ENCODE results near the gene ANKLE2.
A peak's percentile ranks its signal among the peaks of the same experiment; 100 is the strongest.

The ANKLE2 gene

GRCh38 chr12:132707241-132707640 lies 54.4 kb downstream of the ANKLE2 start:
- H3K4ac ChIP-seq (ENCODE audit: low read depth in 1 of 2, low read length in 2 of 2) = no peak overlapping the region
- no peak overlapping the region for H2BK15ac ChIP-seq (ENCODE audit: low read depth, poor library complexity, severe bottlenecking)
- no peaks in the 10 kb centered on the region for H3K27me3 ChIP-seq (ENCODE audit: control insufficient read depth in 1 of 2, insufficient read depth in 1 of 2, low read length in 2 of 2)
- H2BK5ac ChIP-seq (ENCODE audit: low read depth, low read length, poor library complexity, severe bottlenecking) = no peak overlapping the region
- no peak overlapping the region for H4K91ac ChIP-seq (ENCODE audit: low read length)
- no peak for DNase-seq
- H3K4me1 ChIP-seq (ENCODE audit: control insufficient read depth, insufficient read depth, low read depth, low read length) = peaks cover 19% of the 10 kb centered on the region
- H2BK12ac ChIP-seq (ENCODE audit: low read length in 2 of 2) = no peak overlapping the region
- H3K36me3 ChIP-seq (ENCODE audit: control insufficient read depth in 1 of 2, insufficient read depth in 2 of 2, low read depth in 1 of 2, low read length in 2 of 2) = peaks cover 12 to 17% of the 10 kb centered on the region in 2 experiments
- no peak overlapping the region for H2AK5ac ChIP-seq (ENCODE audit: low read length, severe bottlenecking)
- H3K9me3 ChIP-seq (ENCODE audit: control insufficient read depth, low read length) = no peaks in the 10 kb centered on the region
- H2BK120ac ChIP-seq (ENCODE audit: low read depth, low read length) = no peak overlapping the region
- H3K9ac ChIP-seq (ENCODE audit: low read length) = no peak overlapping the region
- no peak overlapping the region for H3K4me3 ChIP-seq (ENCODE audit: insufficient read depth in 1 of 2, low read depth in 1 of 2, low read length in 2 of 2)
- no peak overlapping the region for H2AFZ ChIP-seq (ENCODE audit: low read depth, low read length)
- no peak overlapping the region for H3K4me2 ChIP-seq (ENCODE audit: low read length, poor library complexity, severe bottlenecking)
- peaks cover 4% of the 10 kb centered on the region for H3K79me1 ChIP-seq (replicated peaks; ENCODE audit: low read length, poor library complexity, severe bottlenecking)
- no peak overlapping the region for H3K18ac ChIP-seq (ENCODE audit: low read depth in 1 of 2, low read length in 2 of 2)
- H3K23ac ChIP-seq (ENCODE audit: low read length in 2 of 2) = no peak overlapping the region
- 98% methylated on average over 6 of the region's 6 CpGs for WGBS
- no peak overlapping the region for H3K27ac ChIP-seq (ENCODE audit: low read length, poor library complexity, severe bottlenecking)
- no peak overlapping the region for H3K14ac ChIP-seq (ENCODE audit: low read length in 2 of 2)
- no peak overlapping the region for H4K8ac ChIP-seq (ENCODE audit: low read length)

DNA sequence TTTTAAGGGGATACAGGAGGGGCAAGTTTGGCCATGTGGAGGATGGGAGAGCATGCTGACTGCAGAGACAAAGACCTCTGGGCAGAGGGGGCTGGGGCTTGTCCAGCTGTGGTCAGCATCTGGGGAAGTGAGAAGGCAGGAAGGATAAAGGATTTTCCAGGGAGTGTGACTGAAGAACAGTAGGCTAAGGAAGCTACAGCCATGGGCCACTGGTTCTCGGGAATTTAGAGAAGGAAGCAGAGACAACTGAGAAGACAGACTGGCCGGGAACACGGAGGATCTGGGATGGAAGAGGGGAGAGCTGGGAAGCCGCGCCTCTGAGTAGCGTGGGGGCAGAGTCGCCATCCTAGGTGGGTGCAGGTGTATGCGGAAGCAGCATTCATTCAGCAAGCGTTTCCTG lies 58.0 kb downstream of the ANKLE2 start:
- H2BK5ac ChIP-seq (ENCODE audit: low read depth, low read length, poor library complexity, severe bottlenecking) = no peak overlapping the region
- H2AK5ac ChIP-seq (ENCODE audit: low read length, severe bottlenecking) = no peak overlapping the region
- DNase-seq = no peak
- H3K9me3 ChIP-seq (ENCODE audit: control insufficient read depth, low read length) = no peaks in the 10 kb centered on the region
- no peak overlapping the region for H4K91ac ChIP-seq (ENCODE audit: low read length)
- no peak overlapping the region for H3K9ac ChIP-seq (ENCODE audit: low read length)
- WGBS = 97% methylated on average over 9 of the region's 9 CpGs
- no peak overlapping the region for H2AFZ ChIP-seq (ENCODE audit: low read depth, low read length)
- no peaks in the 10 kb centered on the region for H3K27me3 ChIP-seq (ENCODE audit: control insufficient read depth in 1 of 2, insufficient read depth in 1 of 2, low read length in 2 of 2)
- no peak overlapping the region for H3K4ac ChIP-seq (ENCODE audit: low read depth in 1 of 2, low read length in 2 of 2)
- no peak overlapping the region for H4K8ac ChIP-seq (ENCODE audit: low read length)
- no peak overlapping the region for H3K4me3 ChIP-seq (ENCODE audit: insufficient read depth in 1 of 2, low read depth in 1 of 2, low read length in 2 of 2)
- H3K36me3 ChIP-seq (ENCODE audit: control insufficient read depth in 1 of 2, insufficient read depth in 2 of 2, low read depth in 1 of 2, low read length in 2 of 2) = peaks cover 24 to 25% of the 10 kb centered on the region in 2 experiments
- H3K14ac ChIP-seq (ENCODE audit: low read length in 2 of 2) = no peak overlapping the region
- no peak overlapping the region for H3K23ac ChIP-seq (ENCODE audit: low read length in 2 of 2)
- H3K27ac ChIP-seq (ENCODE audit: low read length, poor library complexity, severe bottlenecking) = peak overlapping the region; percentile 43
- peaks cover 7% of the 10 kb centered on the region for H3K79me1 ChIP-seq (replicated peaks; ENCODE audit: low read length, poor library complexity, severe bottlenecking)
- no peak overlapping the region for H3K4me2 ChIP-seq (ENCODE audit: low read length, poor library complexity, severe bottlenecking)
- peaks cover 16% of the 10 kb centered on the region for H3K4me1 ChIP-seq (ENCODE audit: control insufficient read depth, insufficient read depth, low read depth, low read length)
- H2BK12ac ChIP-seq (ENCODE audit: low read length in 2 of 2) = no peak overlapping the region
- no peak overlapping the region for H3K18ac ChIP-seq (ENCODE audit: low read depth in 1 of 2, low read length in 2 of 2)
- no peak overlapping the region for H2BK15ac ChIP-seq (ENCODE audit: low read depth, poor library complexity, severe bottlenecking)
- no peak overlapping the region for H2BK120ac ChIP-seq (ENCODE audit: low read depth, low read length)

DNA sequence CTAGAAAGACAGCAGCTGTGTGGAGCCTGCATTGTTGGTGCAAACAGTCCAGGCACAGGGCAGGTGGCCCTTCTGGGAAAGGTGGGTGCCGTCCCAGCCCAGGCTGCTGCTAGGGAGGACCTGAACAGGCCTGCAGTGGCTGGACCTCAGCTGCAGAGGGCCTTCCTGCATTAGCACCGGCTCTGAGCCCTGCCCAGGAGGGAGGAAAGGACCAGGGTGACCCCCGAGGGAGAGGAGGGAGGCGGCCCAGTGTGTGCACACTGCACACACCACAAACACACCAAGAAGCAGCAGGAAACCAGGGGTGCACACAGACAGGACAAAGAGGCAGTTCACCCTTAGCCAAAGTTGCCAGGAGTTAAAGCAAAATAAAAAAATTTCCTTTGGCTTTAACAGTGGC lies 59.0 kb downstream of the ANKLE2 start:
- Histone ChIP-seq H3K4ac (ENCODE audit: low read depth in 1 of 2, low read length in 2 of 2) (peak overlapping the region in 1 of 2 experiments; percentile 36), H2BK12ac (ENCODE audit: low read length in 2 of 2) (no peak overlapping the region), H3K4me2 (ENCODE audit: low read length, poor library complexity, severe bottlenecking) (no peak overlapping the region), H3K4me1 (ENCODE audit: control insufficient read depth, insufficient read depth, low read depth, low read length) (peaks cover 16% of the 10 kb centered on the region), H3K18ac (ENCODE audit: low read depth in 1 of 2, low read length in 2 of 2) (no peak overlapping the region), H2BK15ac (ENCODE audit: low read depth, poor library complexity, severe bottlenecking) (no peak overlapping the region), H3K9ac (ENCODE audit: low read length) (no peak overlapping the region), H3K23ac (ENCODE audit: low read length in 2 of 2) (no peak overlapping the region), H3K27ac (ENCODE audit: low read length, poor library complexity, severe bottlenecking) (no peak overlapping the region), H2BK120ac (ENCODE audit: low read depth, low read length) (no peak overlapping the region), H3K4me3 (ENCODE audit: insufficient read depth in 1 of 2, low read depth in 1 of 2, low read length in 2 of 2) (no peak overlapping the region), H4K8ac (ENCODE audit: low read length) (no peak overlapping the region), H3K9me3 (ENCODE audit: control insufficient read depth, low read length) (no peaks in the 10 kb centered on the region), H3K27me3 (ENCODE audit: control insufficient read depth in 1 of 2, insufficient read depth in 1 of 2, low read length in 2 of 2) (no peaks in the 10 kb centered on the region), H3K79me1 (replicated peaks; ENCODE audit: low read length, poor library complexity, severe bottlenecking) (peaks cover 7% of the 10 kb centered on the region), H2AK5ac (ENCODE audit: low read length, severe bottlenecking) (peak overlapping the region; percentile 9), H2BK5ac (ENCODE audit: low read depth, low read length, poor library complexity, severe bottlenecking) (no peak overlapping the region), H4K91ac (ENCODE audit: low read length) (peak overlapping the region; percentile 45), H3K36me3 (ENCODE audit: control insufficient read depth in 1 of 2, insufficient read depth in 2 of 2, low read depth in 1 of 2, low read length in 2 of 2) (peaks cover 24 to 28% of the 10 kb centered on the region in 2 experiments), H3K14ac (ENCODE audit: low read length in 2 of 2) (no peak overlapping the region), H2AFZ (ENCODE audit: low read depth, low read length) (no peak overlapping the region)
- DNase-seq = no peak
- 88% methylated on average over 2 of the region's 4 CpGs for WGBS

- Histone ChIP-seq H3K36me3 (ENCODE audit: control insufficient read depth in 1 of 2, insufficient read depth in 2 of 2, low read depth in 1 of 2, low read length in 2 of 2) (peaks cover 34 to 41% of the 10 kb centered on the region in 2 experiments), H3K9me3 (ENCODE audit: control insufficient read depth, low read length) (no peaks in the 10 kb centered on the region), H2BK12ac (ENCODE audit: low read length in 2 of 2) (no peak overlapping the region), H3K4me1 (ENCODE audit: control insufficient read depth, insufficient read depth, low read depth, low read length) (peaks cover 16% of the 10 kb centered on the region), H3K14ac (ENCODE audit: low read length in 2 of 2) (no peak overlapping the region), H2AFZ (ENCODE audit: low read depth, low read length) (no peak overlapping the region), H3K23ac (ENCODE audit: low read length in 2 of 2) (no peak overlapping the region), H2BK15ac (ENCODE audit: low read depth, poor library complexity, severe bottlenecking) (no peak overlapping the region), H3K27me3 (ENCODE audit: control insufficient read depth in 1 of 2, insufficient read depth in 1 of 2, low read length in 2 of 2) (no peaks in the 10 kb centered on the region), H2BK5ac (ENCODE audit: low read depth, low read length, poor library complexity, severe bottlenecking) (no peak overlapping the region), H3K4me2 (ENCODE audit: low read length, poor library complexity, severe bottlenecking) (no peak overlapping the region), H4K91ac (ENCODE audit: low read length) (no peak overlapping the region), H2BK120ac (ENCODE audit: low read depth, low read length) (no peak overlapping the region), H3K27ac (ENCODE audit: low read length, poor library complexity, severe bottlenecking) (no peak overlapping the region), H2AK5ac (ENCODE audit: low read length, severe bottlenecking) (no peak overlapping the region), H3K4ac (ENCODE audit: low read depth in 1 of 2, low read length in 2 of 2) (no peak overlapping the region), H3K79me1 (replicated peaks; ENCODE audit: low read length, poor library complexity, severe bottlenecking) (peaks cover 8% of the 10 kb centered on the region), H3K18ac (ENCODE audit: low read depth in 1 of 2, low read length in 2 of 2) (no peak overlapping the region), H3K9ac (ENCODE audit: low read length) (no peak overlapping the region), H3K4me3 (ENCODE audit: insufficient read depth in 1 of 2, low read depth in 1 of 2, low read length in 2 of 2) (no peak overlapping the region), H4K8ac (ENCODE audit: low read length) (no peak overlapping the region)
- peak; percentile 50 for DNase-seq
- 76% methylated on average over 10 of the region's 10 CpGs for WGBS
Measured at GRCh38 chr12:132700212-132700822, 61.3 kb downstream of the ANKLE2 start.
